ENCODE results near the gene UNC5C. TPM values are rescaled to one million over a fixed set of nuclear protein-coding genes. Genes with fewer than 3 reads are reported as not detected.

The UNC5C gene
- polyA plus RNA-seq, 1 of the 3 experiments (the other 2 are of a cell fraction): 3.3 TPM

- no peak for TF ChIP-seq SIN3A (IDR thresholded peaks at IDR 0.05; ENCODE audit: borderline replicate concordance, low read depth, low read length)
- no peak for TF ChIP-seq RAD21 (IDR thresholded peaks at IDR 0.05; ENCODE audit: low read length)
- no peak for TF ChIP-seq ZBTB33 (IDR thresholded peaks at IDR 0.05; ENCODE audit: borderline replicate concordance, low read depth)
- TF ChIP-seq SMC3 (IDR thresholded peaks at IDR 0.05; ENCODE audit: low read depth, low read length): no peak
- TF ChIP-seq NFIC (IDR thresholded peaks at IDR 0.05; ENCODE audit: borderline replicate concordance): no peak
These were observed 243.9 kb downstream of the UNC5C start (continued) for GRCh38 chr4:95304898-95305297.

GRCh38 chr4:95300304-95300703 is 248.5 kb downstream of the UNC5C start:
- CTCF ChIA-PET: interaction anchor here (1.5 kb wide), 1 partner anchor 17 kb away, joined by 3 read pairs; no protein-coding TSS in a partner anchor
- DNase-seq: no peak
- H3K79me2 ChIP-seq (ENCODE audit: insufficient read depth): no peaks in the 10 kb centered on the region

GRCh38 chr4:95296052-95296451 is 252.7 kb downstream of the UNC5C start:
- Histone ChIP-seq H3K9me2 (no peaks in the 10 kb centered on the region), H3K4me1 (ENCODE audit: control insufficient read depth in 1 of 2, insufficient read depth in 2 of 2, low read depth in 1 of 2, low read length in 1 of 2) (no peaks in the 10 kb centered on the region; a peak in 1 of 4 replicates), H3K4me3 (ENCODE audit: low read depth in 2 of 2, low read length in 1 of 2) (no peak overlapping the region), H3K27me3 (ENCODE audit: insufficient read depth) (no peaks in the 10 kb centered on the region), H3K9me3 (no peaks in the 10 kb centered on the region), H3F3A (replicated peaks; ENCODE audit: insufficient read depth) (no peaks in the 10 kb centered on the region), H3K9ac (no peak overlapping the region), H2AFZ (ENCODE audit: low read depth) (no peak overlapping the region), H4K20me1 (ENCODE audit: insufficient read depth) (no peaks in the 10 kb centered on the region), H3K79me2 (ENCODE audit: insufficient read depth) (no peaks in the 10 kb centered on the region), H3K4me2 (no peak overlapping the region), H3K27ac (ENCODE audit: low read depth in 2 of 2, low read length in 1 of 2) (no peak overlapping the region), H3K36me3 (replicated peaks in 1 of 2; ENCODE audit: control insufficient read depth in 1 of 2, insufficient read depth in 2 of 2, low read length in 1 of 2) (peaks cover 8 to 29% of the 10 kb centered on the region in 2 experiments)
- POLR2A ChIA-PET: no interaction called here
- CTCF ChIA-PET: interaction anchor here (0.6 to 1.9 kb wide), 2 partner anchors 67 to 1536 kb away, joined by 3 to 4 read pairs; no protein-coding TSS in a partner anchor
- 93% methylated on average over 2 of the region's 2 CpGs for WGBS (ENCODE audit: low lambda C conversion rate)
- DNase-seq: no peak
- TF ChIP-seq FOXM1 (IDR thresholded peaks at IDR 0.05; ENCODE audit: low read depth): no peak
- no peak for TF ChIP-seq FOXJ3 (CRISPR knock-in tag; IDR thresholded peaks at IDR 0.05)
- TF ChIP-seq RXRA (IDR thresholded peaks at IDR 0.05; ENCODE audit: borderline replicate concordance, low read depth): no peak
- no peak for TF ChIP-seq SIN3A (IDR thresholded peaks at IDR 0.05; ENCODE audit: borderline replicate concordance, low read depth, low read length)
- TF ChIP-seq ZBTB33 (IDR thresholded peaks at IDR 0.05; ENCODE audit: borderline replicate concordance, low read depth): no peak
- TF ChIP-seq GATA2 (CRISPR knock-in tag; IDR thresholded peaks at IDR 0.05): no peak
- TF ChIP-seq TCF12 (IDR thresholded peaks at IDR 0.05): no peak
- no peak for TF ChIP-seq MXI1 (IDR thresholded peaks at IDR 0.05; ENCODE audit: low read depth, low read length)
- TF ChIP-seq NRF1 (IDR thresholded peaks at IDR 0.05; ENCODE audit: low read depth, low read length): no peak
- no peak for TF ChIP-seq IRF3 (IDR thresholded peaks at IDR 0.05; ENCODE audit: low read depth, low read length)
- TF ChIP-seq NFIC (IDR thresholded peaks at IDR 0.05; ENCODE audit: borderline replicate concordance): no peak

More at GRCh38 chr4:95300304-95300703, 248.5 kb downstream of the UNC5C start:
- Histone ChIP-seq H3F3A (replicated peaks; ENCODE audit: insufficient read depth) (no peaks in the 10 kb centered on the region), H3K9me3 (no peaks in the 10 kb centered on the region), H3K9ac (no peak overlapping the region), H3K27ac (ENCODE audit: low read depth in 2 of 2, low read length in 1 of 2) (no peak overlapping the region), H3K27me3 (ENCODE audit: insufficient read depth) (no peaks in the 10 kb centered on the region), H4K20me1 (ENCODE audit: insufficient read depth) (no peaks in the 10 kb centered on the region), H3K4me3 (ENCODE audit: low read depth in 2 of 2, low read length in 1 of 2) (no peak overlapping the region), H3K4me1 (ENCODE audit: control insufficient read depth in 1 of 2, insufficient read depth in 2 of 2, low read depth in 1 of 2, low read length in 1 of 2) (peaks cover 0 to 5% of the 10 kb centered on the region in 2 experiments; a peak in 2 of 4 replicates), H3K36me3 (replicated peaks in 1 of 2; ENCODE audit: control insufficient read depth in 1 of 2, insufficient read depth in 2 of 2, low read length in 1 of 2) (peaks cover 8 to 20% of the 10 kb centered on the region in 2 experiments), H3K4me2 (no peak overlapping the region), H2AFZ (ENCODE audit: low read depth) (no peak overlapping the region), H3K9me2 (no peaks in the 10 kb centered on the region)
- WGBS (ENCODE audit: low lambda C conversion rate): 53% methylated on average over 1 of the region's 1 CpG
- POLR2A ChIA-PET: no interaction called here
- TF ChIP-seq FOXM1 (IDR thresholded peaks at IDR 0.05; ENCODE audit: low read depth) (no peak), CTCF (IDR thresholded peaks at IDR 0.05) (no peak), EP300 (IDR thresholded peaks at IDR 0.05; ENCODE audit: borderline replicate concordance in 1 of 2, low read depth in 1 of 2, low read length in 1 of 2) (no peak)
